Right ventricle myocardium inferior (tissue), 1 donor: ENCODE data around the gene CREB3. TPM values are rescaled to one million over a fixed set of nuclear protein-coding genes. Genes with fewer than 3 reads are reported as not detected.

Experiments used
- ATAC-seq: fragments of 200-7000 bp; cut with Tn5 transposase; one replicate; pipeline ENCODE4 v1.9.1; 2020; ENCODE audit warnings: mild to moderate bottlenecking, moderate library complexity
- DNase-seq: peaks from one replicate; pipeline ENCODE4 v3.0.0; 2021; ENCODE audit errors: missing footprints
- intact Hi-C: fragments of 100-400 bp; cut with DNase I; formaldehyde crosslinking; loops from one replicate; pipeline ENCODE4 v1.11.0; 2022
- total RNA-seq: library from RNA; stranded (reverse); fragmentation: NEBNext Ultra II Directional; extraction: Animal tissue kit (Norgen Biotek cat#: 25700); gene quantifications from one replicate; pipeline ENCODE4 v1.2.1, GENCODE V29; 2021
- donor health status: DM: no; HTN: yes; CAD: no; lungs with severe emphysema.

Gene CREB3
- total RNA-seq, 1 donor from 2014 or later: 23.5 TPM

DNA sequence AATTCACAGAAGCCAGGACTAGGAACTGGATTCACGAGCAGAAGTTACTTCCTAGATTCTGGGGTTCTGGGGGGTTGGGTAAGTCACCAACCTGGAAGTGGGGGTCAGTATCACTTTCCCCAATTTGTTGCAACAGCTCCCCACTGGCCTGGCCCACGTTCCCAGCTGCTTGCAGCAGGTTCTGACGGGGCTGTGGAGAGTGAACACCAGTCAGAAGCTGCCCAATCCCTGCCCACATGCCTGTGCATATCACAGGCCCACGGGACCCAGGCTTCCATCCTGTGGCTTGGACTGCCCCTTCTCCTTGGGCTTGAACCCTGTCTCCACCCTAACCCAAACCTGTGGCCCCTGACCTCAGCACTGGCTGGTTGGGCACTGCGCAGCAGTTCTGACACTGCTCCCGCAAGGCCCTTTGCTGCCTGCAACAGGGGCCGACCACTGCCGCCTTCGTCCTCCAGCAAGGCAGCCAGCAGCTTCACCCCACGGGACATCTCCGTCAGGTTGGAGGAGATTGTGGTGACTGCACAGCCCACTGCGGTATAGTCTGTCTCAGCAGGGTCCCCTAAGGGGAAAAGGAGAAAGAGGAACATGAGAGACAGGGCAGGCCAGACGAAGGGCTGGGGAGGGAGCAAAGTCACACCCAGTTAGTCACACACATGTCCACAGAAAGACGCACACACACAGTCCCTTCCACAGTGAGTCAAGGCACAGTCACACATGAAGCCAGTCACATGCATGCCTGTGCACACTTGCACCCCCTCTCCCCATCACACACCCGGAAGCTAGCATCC, 13.6 kb upstream of the CREB3 start:
- intact Hi-C loops: no loop called here
- no peak for ATAC-seq
- DNase-seq: no peak

DNA sequence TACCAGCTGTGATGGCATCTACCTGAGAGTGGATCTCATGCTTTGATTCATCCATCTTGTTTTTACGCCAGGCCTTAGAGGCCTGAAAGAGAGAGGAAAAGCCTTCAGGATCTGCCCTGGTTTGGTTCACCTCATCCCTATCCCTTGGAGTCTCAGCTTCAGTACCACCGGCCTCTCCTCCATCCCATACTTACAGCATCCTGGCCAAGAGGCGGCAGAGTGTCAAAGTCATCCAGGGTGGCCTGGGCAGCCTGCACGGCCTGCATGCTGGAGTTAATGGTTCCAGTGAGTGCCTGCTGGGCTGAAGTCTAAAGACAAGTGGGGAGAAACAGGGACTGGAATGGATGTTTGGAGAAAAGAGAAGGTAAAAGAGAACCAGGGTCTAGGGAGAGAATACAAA, 12.9 kb upstream of the CREB3 start:
- intact Hi-C loops: no loop called here

GRCh38 chr9:35723426-35723825, 9.0 kb upstream of the CREB3 start:
- ATAC-seq (no peak), DNase-seq (no peak)
- intact Hi-C loops: no loop called here

More for the DNA sequence above, 12.9 kb upstream of the CREB3 start:
- ATAC-seq (no peak), DNase-seq (no peak)

DNA sequence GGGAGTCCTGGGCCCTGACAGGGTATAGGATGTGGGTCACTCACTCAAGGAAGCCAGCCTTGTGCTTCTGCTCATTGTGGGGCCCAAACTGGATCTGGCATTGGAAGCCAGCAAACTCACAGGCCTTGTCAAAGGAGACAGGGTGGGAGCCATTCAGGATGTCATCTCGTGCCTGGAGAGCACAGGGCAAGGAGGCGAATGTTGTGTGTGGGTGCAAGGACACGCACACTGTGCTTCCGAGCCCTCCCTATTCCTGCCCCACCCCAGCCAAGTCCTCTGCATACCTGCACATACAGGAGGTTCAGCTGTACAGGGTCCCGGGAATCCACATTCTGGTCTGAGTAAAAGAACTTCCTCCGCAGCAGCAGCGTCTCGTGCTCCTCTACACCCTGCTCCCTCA, 8.6 kb upstream of the CREB3 start:
- intact Hi-C loops: no loop called here
- ATAC-seq: no peak
- no peak for DNase-seq

DNA sequence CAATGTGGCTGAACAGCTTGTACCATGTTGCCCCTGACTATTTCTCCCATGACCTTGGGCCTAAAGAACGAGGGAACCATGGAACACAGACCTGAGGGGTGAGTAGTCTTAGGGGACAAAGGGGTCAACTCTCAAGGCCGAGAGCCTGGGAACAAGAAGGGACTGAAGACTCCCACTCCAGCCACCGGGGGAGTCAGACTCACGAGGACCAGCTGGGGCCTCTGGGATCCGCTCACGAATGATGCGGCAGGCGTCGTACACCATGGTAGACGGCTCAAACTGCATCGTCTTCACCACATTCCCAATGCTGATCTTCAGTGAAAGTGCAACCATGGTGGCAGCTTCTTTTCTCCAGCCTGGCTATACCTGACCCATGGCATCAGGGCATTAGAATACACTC, 7.1 kb upstream of the CREB3 start:
- DNase-seq (no peak), ATAC-seq (no peak)
- intact Hi-C loops: loop anchor here (5.0 kb wide), 1 partner anchor 33 kb away; no protein-coding TSS in a partner anchor

- intact Hi-C loops: loop anchor here (5.0 kb wide), 1 partner anchor 35 kb away; no protein-coding TSS in a partner anchor
- DNase-seq: no peak
- peak; percentile 27 for ATAC-seq
Measured at GRCh38 chr9:35726931-35727330, 5.5 kb upstream of the CREB3 start.

DNA sequence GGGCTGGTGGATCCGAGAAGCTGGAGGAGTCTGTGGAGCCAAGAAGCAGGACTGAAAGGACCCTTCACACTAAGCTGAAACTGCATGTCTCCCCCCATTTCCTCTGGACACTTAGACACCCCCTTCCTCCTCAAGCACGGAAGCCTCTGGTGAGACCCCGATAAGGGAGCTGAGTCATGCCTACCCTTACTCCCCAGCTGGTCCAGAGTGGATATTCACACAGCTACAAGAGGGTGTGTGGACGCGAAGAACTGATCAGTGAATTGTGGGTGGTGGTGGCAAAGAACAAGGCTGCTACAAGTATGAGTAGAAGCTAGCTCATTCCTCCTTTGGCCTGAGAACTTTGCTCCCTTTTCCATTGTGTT, 4.8 kb upstream of the CREB3 start:
- intact Hi-C loops: loop anchor here (5.0 kb wide), 1 partner anchor 35 kb away; no protein-coding TSS in a partner anchor
- ATAC-seq (no peak), DNase-seq (no peak)

- ATAC-seq (peak; percentile 24), DNase-seq (peak; percentile 89)
- intact Hi-C loops: loop anchor here (5.0 kb wide), 1 partner anchor 36 kb away; no protein-coding TSS in a partner anchor
Measured at GRCh38 chr9:35728041-35728971, 4.2 kb upstream of the CREB3 start.

DNA sequence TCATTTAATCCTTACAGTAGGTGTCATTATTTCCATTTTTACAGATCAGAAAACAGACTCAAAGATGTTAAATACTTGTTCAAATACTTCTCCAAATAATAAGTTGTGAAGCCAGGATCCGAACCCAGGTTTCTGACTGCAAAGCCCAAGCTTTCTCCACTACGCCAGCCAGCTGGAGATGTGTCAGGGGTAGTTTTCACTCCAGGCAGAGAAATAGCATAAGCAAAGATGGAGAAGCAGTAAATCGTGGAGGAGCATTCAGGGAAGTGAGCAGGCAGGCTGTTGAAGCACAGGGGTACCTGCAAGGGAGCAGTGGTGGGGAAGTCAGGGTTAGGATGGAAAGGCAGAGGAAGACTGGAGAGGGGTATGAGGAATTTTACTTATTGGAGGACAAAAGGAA, 3.4 kb upstream of the CREB3 start:
- ATAC-seq (no peak), DNase-seq (no peak)
- intact Hi-C loops: loop anchor here (5.0 kb wide), 1 partner anchor 37 kb away; no protein-coding TSS in a partner anchor

DNA sequence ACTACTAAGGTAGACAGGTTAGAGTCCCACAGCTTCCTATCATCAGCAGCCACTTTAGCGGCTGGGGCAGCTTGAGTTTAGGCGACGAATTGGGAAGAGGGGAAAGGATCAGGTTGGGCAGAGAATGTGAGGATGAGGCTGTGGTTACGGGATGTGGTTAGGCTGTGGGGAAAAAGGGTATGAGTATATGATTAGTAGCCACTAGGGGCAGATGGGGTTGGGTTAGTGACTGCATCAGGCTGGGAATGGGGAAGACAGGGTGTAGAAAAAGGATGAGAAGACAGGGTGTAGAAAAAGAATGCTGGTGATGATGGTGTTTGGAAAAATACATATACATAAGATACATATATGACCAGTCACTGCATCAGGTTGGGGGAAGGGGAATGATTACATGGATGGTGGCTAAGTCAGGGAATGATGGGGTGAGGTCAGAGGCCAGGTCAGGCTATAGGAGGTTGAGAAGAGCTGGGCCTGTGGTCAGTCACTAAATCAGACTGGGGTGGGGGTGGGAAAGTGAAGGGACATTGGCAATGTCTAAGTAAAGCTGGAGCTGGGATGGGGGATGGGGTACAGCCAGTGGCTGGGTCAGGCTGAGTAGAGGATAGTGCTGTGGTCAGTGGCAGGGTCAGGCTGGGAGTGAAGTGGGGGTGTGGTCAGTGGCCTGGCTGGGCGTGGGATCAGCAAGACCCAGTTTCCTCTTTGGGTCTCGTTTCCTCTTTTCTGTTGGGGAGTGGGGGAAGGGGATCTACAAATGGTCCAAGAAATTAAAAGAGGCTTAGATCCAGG, 2.6 kb upstream of the CREB3 start:
- DNase-seq: peak; percentile 86
- no peak for ATAC-seq
- intact Hi-C loops: loop anchor here (2.0 to 5.0 kb wide), 3 partner anchors 38 to 97 kb away; partner anchors contain the start of genes CCDC107, FAM221B, RMRP and TMEM8B

DNA sequence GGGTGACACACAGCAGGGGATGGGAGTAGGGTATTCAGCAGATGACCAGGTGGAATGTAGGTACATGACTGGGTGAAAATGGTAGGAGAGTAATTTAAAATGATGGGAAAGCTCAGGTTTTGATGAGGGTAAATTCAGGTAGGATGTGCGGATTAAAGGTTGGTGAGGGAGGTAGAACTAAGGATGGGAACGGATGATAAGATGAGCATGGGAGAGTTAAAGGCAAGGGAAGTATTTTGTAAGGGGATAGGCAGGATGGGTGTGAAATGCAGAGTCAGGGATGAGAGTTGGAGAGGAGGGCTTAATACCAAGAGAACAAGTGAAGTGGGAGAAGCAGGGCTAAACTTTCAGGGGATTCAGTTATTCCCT, 2.0 kb upstream of the CREB3 start:
- intact Hi-C loops: loop anchor here (2.0 to 5.0 kb wide), 2 partner anchors 72 to 97 kb away; partner anchors contain the start of genes CCDC107, FAM221B, RMRP and TMEM8B

DNA sequence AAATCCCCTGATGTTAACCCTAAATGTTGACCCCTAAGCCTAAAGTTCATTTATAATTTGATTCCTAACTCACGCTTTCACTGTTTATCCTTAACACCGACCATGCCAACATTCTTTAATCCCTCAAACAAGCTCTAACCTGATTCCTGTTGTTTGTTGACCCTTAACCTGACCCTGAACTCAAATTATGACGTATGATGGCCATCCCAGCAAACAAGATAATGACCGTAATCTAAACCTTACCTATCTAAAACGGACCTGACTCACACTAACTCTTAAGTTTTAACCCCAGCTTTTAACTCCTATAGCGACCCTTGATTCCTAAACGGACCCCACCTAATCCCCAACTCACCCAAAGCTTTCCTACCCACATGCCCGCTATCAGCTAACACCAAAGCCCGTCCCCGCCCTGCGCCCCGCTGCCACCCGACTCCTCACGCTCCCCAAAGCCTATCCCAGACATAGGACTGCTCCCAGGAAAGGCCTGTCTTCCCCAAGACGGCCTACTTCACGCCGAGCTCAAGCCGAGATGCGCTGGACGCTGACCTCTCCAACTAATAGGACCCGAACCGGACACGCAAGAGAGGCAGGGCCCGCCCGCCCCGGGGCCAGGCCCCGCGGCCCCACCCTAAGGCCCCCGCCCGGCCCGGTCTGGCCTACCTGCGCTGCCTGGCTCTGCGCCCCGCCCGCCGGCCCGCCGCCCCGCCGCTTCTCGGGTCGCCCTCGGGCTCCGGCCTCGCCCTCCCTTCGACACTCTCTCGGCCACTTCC, 866 bp upstream of the CREB3 start:
- ATAC-seq (no peak), DNase-seq (no peak)
- intact Hi-C loops: loop anchor here (2.0 to 5.0 kb wide), 3 partner anchors 17 to 96 kb away; partner anchors contain the start of genes CCDC107, FAM221B, GBA2 and RGP1

More for the DNA sequence above, 2.0 kb upstream of the CREB3 start:
- DNase-seq (no peak), ATAC-seq (no peak)

GRCh38 chr9:35732800-35733541, 505 bp downstream of the CREB3 start:
- no peak for ATAC-seq
- intact Hi-C loops: loop anchor here (2.0 to 5.0 kb wide), 2 partner anchors 16 to 94 kb away; partner anchors contain the start of genes FAM221B, GBA2, RGP1 and TMEM8B

DNA sequence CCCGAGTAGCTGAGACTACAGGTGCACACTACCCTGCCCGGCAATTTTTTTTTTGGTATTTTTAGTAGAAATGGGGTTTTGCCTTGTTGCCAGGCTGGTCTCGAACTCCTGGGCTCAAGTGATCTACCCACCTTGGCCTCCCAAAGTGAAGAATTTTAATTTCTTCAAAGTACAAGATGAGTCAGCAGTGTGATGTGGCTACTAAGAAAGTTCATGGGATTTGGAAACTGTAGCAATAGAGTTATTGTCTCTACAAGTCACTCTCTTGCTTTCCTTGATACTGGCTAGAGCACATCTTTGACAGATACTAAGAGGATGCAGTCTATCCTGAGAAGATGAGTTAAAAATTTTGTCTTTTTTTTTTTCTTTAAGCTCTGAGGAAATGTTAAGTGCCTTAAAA, 1.6 kb downstream of the CREB3 start:
- intact Hi-C loops: loop anchor here (5.0 kb wide), 1 partner anchor 93 kb away; the partner anchor contains the start of genes FAM221B and TMEM8B

More at GRCh38 chr9:35732800-35733541, 505 bp downstream of the CREB3 start:
- DNase-seq: no peak

GRCh38 chr9:35736201-35736633, 3.8 kb downstream of the CREB3 start:
- no peak for ATAC-seq
- DNase-seq: no peak
- intact Hi-C loops: no loop called here

More for the DNA sequence above, 1.6 kb downstream of the CREB3 start:
- DNase-seq (no peak), ATAC-seq (no peak)

- ATAC-seq: no peak
- DNase-seq: no peak
- intact Hi-C loops: no loop called here
Measured at GRCh38 chr9:35737143-35737542, 4.7 kb downstream of the CREB3 start.

DNA sequence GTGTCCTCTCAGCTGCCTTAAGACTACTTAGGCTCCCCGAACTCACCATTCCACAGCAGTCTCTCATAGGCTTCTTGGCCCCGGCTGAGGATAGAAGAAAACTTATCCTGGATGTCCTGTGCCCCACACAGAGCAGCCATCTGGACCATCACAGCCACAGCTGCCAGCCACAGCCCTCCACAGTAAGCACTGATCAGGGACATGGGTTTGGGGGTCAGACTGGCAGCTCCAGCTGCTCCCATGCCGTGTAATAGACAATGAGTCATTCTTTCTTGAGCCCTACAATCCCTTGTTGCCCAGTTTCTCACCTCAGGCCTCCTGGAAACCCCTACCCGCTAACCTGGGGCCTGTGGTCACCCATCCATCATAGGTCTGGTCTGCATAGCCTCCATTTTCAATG, 5.7 kb downstream of the CREB3 start:
- intact Hi-C loops: no loop called here
- DNase-seq (no peak), ATAC-seq (no peak)
